Testis (tissue), 2 donors: ENCODE measurements around the gene TMEM106C.

Experiments used
- CTCF ChIP-seq, 3 experiments: fragments of 450-650 bp in 2 of 3; fragments of 200-600 bp in 1 of 3; sonication (generic) in 1 of 3; IDR thresholded peaks; one replicate each; pipeline ENCODE4 v1.5.1; 2016 to 2019; ENCODE audit warnings: antibody characterized with exemption in 3 of 3, mild to moderate bottlenecking in 2 of 3, moderate library complexity in 1 of 3
- POLR2A ChIP-seq: fragments of 450-650 bp; IDR thresholded peaks from one replicate; pipeline ENCODE4 v1.6.1; 2017; ENCODE audit warnings: antibody characterized with exemption, mild to moderate bottlenecking, moderate library complexity

DNA sequence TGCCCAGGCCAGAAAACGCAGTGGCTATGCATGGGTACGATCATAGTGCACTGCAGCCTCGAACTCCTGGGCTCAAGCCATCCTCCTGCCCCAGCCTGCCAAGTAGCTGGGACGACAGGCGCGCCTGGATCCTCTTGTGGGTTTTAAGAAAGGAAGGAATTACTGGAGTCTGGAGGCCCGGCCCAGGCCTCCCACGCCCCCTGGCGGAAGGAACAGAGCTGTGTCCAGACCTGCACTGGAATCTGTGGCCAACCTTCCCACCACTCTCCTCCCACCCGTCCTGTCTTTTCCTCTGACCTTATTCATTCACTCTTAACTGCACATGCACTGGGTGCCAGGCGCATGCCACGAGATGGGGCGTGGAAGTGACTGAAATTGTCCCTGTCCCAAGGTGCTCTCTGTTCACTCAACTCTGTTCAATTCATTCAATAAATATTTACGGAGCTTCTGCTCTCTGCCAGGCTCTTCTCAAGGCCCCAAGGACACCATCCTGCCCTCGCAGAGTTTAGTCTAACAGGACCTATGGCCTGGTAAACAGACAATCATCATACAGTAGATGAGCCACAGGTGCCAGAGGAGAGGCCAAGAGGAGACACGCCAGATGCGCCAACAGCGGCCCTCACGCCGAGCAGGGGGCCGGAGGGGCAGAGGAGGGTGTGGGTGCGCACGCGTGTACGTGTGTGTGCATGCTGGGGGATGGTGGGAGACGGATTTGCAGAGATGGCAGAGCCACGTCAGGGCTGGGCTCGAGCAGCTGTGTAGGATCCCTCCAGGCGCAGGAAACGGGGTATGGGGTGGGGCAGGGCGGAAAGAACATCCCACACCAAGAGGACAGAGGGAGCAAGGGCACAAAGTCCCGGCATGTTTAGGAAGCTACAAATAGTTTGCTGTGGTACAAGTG, 13.7 kb upstream of the TMEM106C start:
- TF ChIP-seq POLR2A (no peak), CTCF (IDR thresholded peaks at IDR 0.05) (peak; percentile 57 to 77 (median 74))
